ENCODE data around the gene GHRHR. TPM values are rescaled to one million over a fixed set of nuclear protein-coding genes. Genes with fewer than 3 reads are reported as not detected.

The GHRHR gene
- total and polyA plus RNA-seq, 2 experiments from 2014 or later: not detected

DNA sequence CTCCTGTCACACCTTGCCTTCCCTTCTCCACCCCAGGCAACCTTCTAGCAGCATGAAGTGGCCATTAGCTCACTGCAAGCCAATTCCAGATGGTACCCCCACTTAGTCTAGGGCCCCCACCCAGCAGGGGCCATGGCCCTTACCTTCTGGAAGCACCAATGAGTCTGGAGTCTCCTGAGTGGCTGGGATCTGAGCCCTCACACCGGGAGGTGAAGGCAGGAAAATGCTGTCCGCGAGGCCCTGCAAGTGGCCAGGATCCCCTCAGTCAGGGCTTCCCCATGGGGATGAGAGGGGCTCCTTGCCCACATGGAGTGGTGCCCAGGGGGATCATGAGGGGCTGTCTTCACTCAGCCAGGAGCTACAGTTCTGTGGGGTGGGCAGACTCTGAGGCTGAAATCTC, 47.5 kb upstream of the GHRHR start:
- Histone ChIP-seq H3K9me2 (ENCODE audit: insufficient read depth) (no peaks in the 10 kb centered on the region), H3K27me3 (replicated peaks; ENCODE audit: insufficient read depth) (no peaks in the 10 kb centered on the region), H3K4me1 (ENCODE audit: insufficient read depth) (peaks cover 22% of the 10 kb centered on the region), H3F3A (ENCODE audit: insufficient read depth) (0 out of 2 replicates have a peak, but pooled peaks cover 8% of the 10 kb centered on the region), H3K36me3 (ENCODE audit: low read depth) (no peaks in the 10 kb centered on the region), H3K4me3 (no peak overlapping the region), H3K79me2 (ENCODE audit: insufficient read depth) (no peaks in the 10 kb centered on the region), H4K20me1 (ENCODE audit: insufficient read depth) (no peaks in the 10 kb centered on the region), H3K9ac (no peak overlapping the region), H3K27ac (no peak overlapping the region), H3K9me3 (ENCODE audit: low read depth) (no peaks in the 10 kb centered on the region), H2AFZ (no peak overlapping the region), H3K4me2 (ENCODE audit: unreplicated experiment) (no peak overlapping the region)
- in situ Hi-C loops (cut with MboI): no loop called here
- no peak for DNase-seq
- 67 to 85% methylated on average over 3 of the region's 3 CpGs for WGBS, 2 experiments (ENCODE audit: low coverage in 1 of 2, low lambda C conversion rate in 2 of 2, missing lambda C conversion rate in 2 of 2)
- no peak for TF ChIP-seq EZH2phosphoT487 (IDR thresholded peaks at IDR 0.05; ENCODE audit: insufficient read depth, low read depth)
- no peak for TF ChIP-seq EZH2 (IDR thresholded peaks at IDR 0.05; ENCODE audit: insufficient read depth, poor library complexity, severe bottlenecking)

GRCh38 chr7:30916767-30917166, 47.0 kb upstream of the GHRHR start:
- Histone ChIP-seq H3K36me3 (ENCODE audit: low read depth) (no peaks in the 10 kb centered on the region), H2AFZ (no peak overlapping the region), H3K9me3 (ENCODE audit: low read depth) (no peaks in the 10 kb centered on the region), H3K4me3 (no peak overlapping the region), H3F3A (ENCODE audit: insufficient read depth) (0 out of 2 replicates have a peak, but pooled peaks cover 8% of the 10 kb centered on the region), H3K27ac (no peak overlapping the region), H3K9me2 (ENCODE audit: insufficient read depth) (no peaks in the 10 kb centered on the region), H4K20me1 (ENCODE audit: insufficient read depth) (no peaks in the 10 kb centered on the region), H3K27me3 (replicated peaks; ENCODE audit: insufficient read depth) (no peaks in the 10 kb centered on the region), H3K9ac (no peak overlapping the region), H3K4me2 (ENCODE audit: unreplicated experiment) (no peak overlapping the region), H3K4me1 (ENCODE audit: insufficient read depth) (peaks cover 26% of the 10 kb centered on the region), H3K79me2 (ENCODE audit: insufficient read depth) (no peaks in the 10 kb centered on the region)
- DNase-seq: no peak
- in situ Hi-C loops (cut with MboI): no loop called here
- no peak for TF ChIP-seq EZH2phosphoT487 (IDR thresholded peaks at IDR 0.05; ENCODE audit: insufficient read depth, low read depth)
- TF ChIP-seq EZH2 (IDR thresholded peaks at IDR 0.05; ENCODE audit: insufficient read depth, poor library complexity, severe bottlenecking): no peak
- WGBS, 2 experiments (ENCODE audit: low coverage in 1 of 2, low lambda C conversion rate in 2 of 2, missing lambda C conversion rate in 2 of 2): 77 to 78% methylated on average over 6 to 7 of the region's 7 CpGs

DNA sequence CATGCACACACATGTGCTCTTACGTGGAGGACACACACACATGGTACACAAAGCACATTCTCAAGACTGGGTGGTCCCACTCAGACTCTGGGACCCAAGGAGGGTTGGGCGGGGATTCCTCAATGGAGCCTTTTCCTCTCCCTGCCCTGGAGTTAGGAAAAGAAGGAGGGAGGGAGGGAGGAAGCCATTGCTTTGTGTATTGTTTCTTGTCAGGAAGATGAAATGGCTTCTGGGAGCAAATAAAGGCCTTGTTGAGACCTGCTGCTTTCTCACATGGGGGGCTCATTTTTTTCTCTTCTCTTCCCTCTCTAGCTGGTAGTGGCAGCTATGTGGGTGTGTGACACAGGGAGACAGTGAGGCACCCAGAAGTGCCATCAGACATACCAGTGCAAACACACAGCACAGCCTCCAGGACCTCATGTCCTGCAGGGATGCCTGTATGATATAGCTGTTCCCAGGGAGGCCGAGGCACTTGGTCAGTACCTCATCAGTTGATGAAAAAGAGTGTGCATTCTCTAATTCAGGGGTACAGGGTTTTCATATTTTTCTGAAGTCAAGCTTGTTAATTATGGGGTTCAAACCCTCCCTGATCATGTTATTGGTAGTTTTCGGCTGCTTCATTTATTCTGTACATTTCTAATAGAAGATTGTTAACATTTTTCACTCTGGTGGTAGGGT, 46.4 kb upstream of the GHRHR start:
- Histone ChIP-seq H3K79me2 (ENCODE audit: insufficient read depth) (no peaks in the 10 kb centered on the region), H4K20me1 (ENCODE audit: insufficient read depth) (no peaks in the 10 kb centered on the region), H3K4me2 (ENCODE audit: unreplicated experiment) (no peak overlapping the region), H3K27me3 (replicated peaks; ENCODE audit: insufficient read depth) (no peaks in the 10 kb centered on the region), H3K9me3 (ENCODE audit: low read depth) (no peaks in the 10 kb centered on the region), H2AFZ (no peak overlapping the region), H3F3A (ENCODE audit: insufficient read depth) (0 out of 2 replicates have a peak, but pooled peaks cover 8% of the 10 kb centered on the region), H3K4me1 (ENCODE audit: insufficient read depth) (peaks cover 26% of the 10 kb centered on the region), H3K9ac (no peak overlapping the region), H3K9me2 (ENCODE audit: insufficient read depth) (no peaks in the 10 kb centered on the region), H3K4me3 (no peak overlapping the region), H3K36me3 (ENCODE audit: low read depth) (no peaks in the 10 kb centered on the region), H3K27ac (no peak overlapping the region)
- 88% methylated on average over 4 of the region's 4 CpGs for WGBS, 2 experiments (ENCODE audit: low coverage in 1 of 2, low lambda C conversion rate in 2 of 2, missing lambda C conversion rate in 2 of 2)
- no peak for DNase-seq
- TF ChIP-seq EZH2phosphoT487 (IDR thresholded peaks at IDR 0.05; ENCODE audit: insufficient read depth, low read depth): no peak
- TF ChIP-seq EZH2 (IDR thresholded peaks at IDR 0.05; ENCODE audit: insufficient read depth, poor library complexity, severe bottlenecking): no peak
- in situ Hi-C loops (cut with MboI): no loop called here

GRCh38 chr7:30918676-30919075, 45.1 kb upstream of the GHRHR start:
- Histone ChIP-seq H3K9me2 (ENCODE audit: insufficient read depth) (no peaks in the 10 kb centered on the region), H3K4me2 (ENCODE audit: unreplicated experiment) (no peak overlapping the region), H4K20me1 (ENCODE audit: insufficient read depth) (no peaks in the 10 kb centered on the region), H3K36me3 (ENCODE audit: low read depth) (no peaks in the 10 kb centered on the region), H3F3A (ENCODE audit: insufficient read depth) (0 out of 2 replicates have a peak, but pooled peaks cover 8% of the 10 kb centered on the region), H3K4me1 (ENCODE audit: insufficient read depth) (peaks cover 26% of the 10 kb centered on the region), H2AFZ (no peak overlapping the region), H3K27ac (no peak overlapping the region), H3K4me3 (no peak overlapping the region), H3K9ac (no peak overlapping the region), H3K79me2 (ENCODE audit: insufficient read depth) (no peaks in the 10 kb centered on the region), H3K9me3 (ENCODE audit: low read depth) (no peaks in the 10 kb centered on the region), H3K27me3 (replicated peaks; ENCODE audit: insufficient read depth) (no peaks in the 10 kb centered on the region)
- in situ Hi-C loops (cut with MboI): no loop called here
- WGBS, 2 experiments (ENCODE audit: low coverage in 1 of 2, low lambda C conversion rate in 2 of 2, missing lambda C conversion rate in 2 of 2): 97 to 99% methylated on average over 4 of the region's 4 CpGs
- TF ChIP-seq EZH2 (IDR thresholded peaks at IDR 0.05; ENCODE audit: insufficient read depth, poor library complexity, severe bottlenecking) (no peak), EZH2phosphoT487 (IDR thresholded peaks at IDR 0.05; ENCODE audit: insufficient read depth, low read depth) (no peak)
- no peak for DNase-seq

Data from GM23248 (cell line).